Measurements from ENCODE around the gene RHBDL3.

DNA sequence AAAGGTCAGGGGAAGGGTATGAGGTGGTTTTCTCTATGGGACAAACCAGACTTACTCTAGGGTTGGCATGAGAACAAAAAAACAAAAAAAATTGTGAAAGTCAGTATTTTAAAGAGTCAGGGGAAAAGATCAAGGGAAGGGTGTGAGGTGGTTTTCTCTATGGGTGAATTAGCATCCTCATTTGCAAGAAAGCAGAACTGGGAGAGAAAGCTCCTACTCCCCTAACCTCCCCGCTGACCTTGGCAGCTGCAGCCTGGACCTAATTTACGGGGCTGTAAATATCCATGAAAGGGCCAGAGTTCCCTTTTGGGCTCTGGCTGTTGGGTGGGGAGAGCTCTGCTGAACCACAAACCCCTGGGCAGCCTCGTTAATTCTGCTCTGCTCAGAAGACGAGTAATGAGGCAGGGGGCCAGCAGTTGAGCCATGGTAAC is 10.6 kb downstream of the RHBDL3 start:
- TF ChIP-seq, protein P1, sequence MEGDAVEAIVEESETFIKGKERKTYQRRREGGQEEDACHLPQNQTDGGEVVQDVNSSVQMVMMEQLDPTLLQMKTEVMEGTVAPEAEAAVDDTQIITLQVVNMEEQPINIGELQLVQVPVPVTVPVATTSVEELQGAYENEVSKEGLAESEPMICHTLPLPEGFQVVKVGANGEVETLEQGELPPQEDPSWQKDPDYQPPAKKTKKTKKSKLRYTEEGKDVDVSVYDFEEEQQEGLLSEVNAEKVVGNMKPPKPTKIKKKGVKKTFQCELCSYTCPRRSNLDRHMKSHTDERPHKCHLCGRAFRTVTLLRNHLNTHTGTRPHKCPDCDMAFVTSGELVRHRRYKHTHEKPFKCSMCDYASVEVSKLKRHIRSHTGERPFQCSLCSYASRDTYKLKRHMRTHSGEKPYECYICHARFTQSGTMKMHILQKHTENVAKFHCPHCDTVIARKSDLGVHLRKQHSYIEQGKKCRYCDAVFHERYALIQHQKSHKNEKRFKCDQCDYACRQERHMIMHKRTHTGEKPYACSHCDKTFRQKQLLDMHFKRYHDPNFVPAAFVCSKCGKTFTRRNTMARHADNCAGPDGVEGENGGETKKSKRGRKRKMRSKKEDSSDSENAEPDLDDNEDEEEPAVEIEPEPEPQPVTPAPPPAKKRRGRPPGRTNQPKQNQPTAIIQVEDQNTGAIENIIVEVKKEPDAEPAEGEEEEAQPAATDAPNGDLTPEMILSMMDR (IDR thresholded peaks at IDR 0.05; ENCODE audit: insufficient read depth, low read length, poor library complexity, severe bottlenecking), result no peak
- TF ChIP-seq EZH2phosphoT487 (conservative IDR thresholded peaks at IDR 0.05; ENCODE audit: low read length), result no peak

Data from SU-DHL-6 (cell line).